HG02642 (cell line): Measurements from ENCODE around the gene DNAJB8.

Experiments used
- ATAC-seq: cut with Tn5 transposase; IDR thresholded peaks from one replicate; pipeline ENCODE4 v1.9.1; 2021; ENCODE audit warnings: mild to moderate bottlenecking; ENCODE audit not compliant: unreplicated experiment, poor library complexity

DNAJB8 gene

GRCh38 chr3:128484404-128485281 lies 18.0 kb upstream of the DNAJB8 start:
- ATAC-seq = no peak

- ATAC-seq = no peak
Observed at GRCh38 chr3:128483657-128484403, 17.1 kb upstream of the DNAJB8 start.

GRCh38 chr3:128482666-128483656 lies 16.3 kb upstream of the DNAJB8 start:
- ATAC-seq = no peak

GRCh38 chr3:128482175-128482574 lies 15.5 kb upstream of the DNAJB8 start:
- no peak for ATAC-seq

- ATAC-seq = no peak
Observed at GRCh38 chr3:128481438-128481942, 14.8 kb upstream of the DNAJB8 start.

GRCh38 chr3:128480717-128481437 lies 14.2 kb upstream of the DNAJB8 start:
- ATAC-seq = no peak

- no peak for ATAC-seq
Observed at GRCh38 chr3:128480278-128480677, 13.6 kb upstream of the DNAJB8 start.

- no peak for ATAC-seq
Observed at GRCh38 chr3:128479558-128480086, 12.9 kb upstream of the DNAJB8 start.

GRCh38 chr3:128478576-128479506 lies 12.2 kb upstream of the DNAJB8 start:
- no peak for ATAC-seq

- ATAC-seq = no peak
Observed at GRCh38 chr3:128476659-128477058, 10.0 kb upstream of the DNAJB8 start.

GRCh38 chr3:128475355-128475754 lies 8.7 kb upstream of the DNAJB8 start:
- no peak for ATAC-seq

- no peak for ATAC-seq
Observed at GRCh38 chr3:128473737-128474136, 7.0 kb upstream of the DNAJB8 start.

GRCh38 chr3:128473180-128473519 lies 6.5 kb upstream of the DNAJB8 start:
- no peak for ATAC-seq

- no peak for ATAC-seq
Observed at GRCh38 chr3:128472449-128473179, 5.9 kb upstream of the DNAJB8 start.

- no peak for ATAC-seq
Observed at GRCh38 chr3:128471720-128472119, 5.0 kb upstream of the DNAJB8 start.

GRCh38 chr3:128471110-128471509 lies 4.4 kb upstream of the DNAJB8 start:
- ATAC-seq = no peak

- no peak for ATAC-seq
Observed at GRCh38 chr3:128470134-128470899, 3.6 kb upstream of the DNAJB8 start.
